ENCODE measurements around the gene CFAP141.
A peak's percentile ranks its signal among the peaks of the same experiment; 100 is the strongest.
"Not testable (repeated sequence)": the region's sequence is repeated elsewhere in the genome, so short reads cannot be mapped to it uniquely, and the experiment has no call there.

The CFAP141 gene

GRCh38 chr1:154206196-154206595 lies at the start of gene CFAP141:
CFAP141 (minus strand) TSS chr1:154206333; CDS start chr1:154206307, 26 bp downstream.
- DNase-seq (ENCODE audit: low spot score): no peak

- no peak for DNase-seq (ENCODE audit: low spot score)
Measured at GRCh38 chr1:154253671-154254070, 47.5 kb upstream of the CFAP141 start.

- no peak for DNase-seq (ENCODE audit: low spot score)
Measured at GRCh38 chr1:154241703-154242351, 35.7 kb upstream of the CFAP141 start.

GRCh38 chr1:154240294-154240833 lies 34.2 kb upstream of the CFAP141 start:
- DNase-seq (ENCODE audit: low spot score): no peak

GRCh38 chr1:154239491-154239890 lies 33.4 kb upstream of the CFAP141 start:
- DNase-seq (ENCODE audit: low spot score): no peak

- no peak for DNase-seq (ENCODE audit: low spot score)
Measured at GRCh38 chr1:154237880-154238506, 31.9 kb upstream of the CFAP141 start.

- no peak for DNase-seq (ENCODE audit: low spot score)
Measured at GRCh38 chr1:154237435-154237834, 31.3 kb upstream of the CFAP141 start.

- no peak for DNase-seq (ENCODE audit: low spot score)
Measured at GRCh38 chr1:154236855-154237254, 30.7 kb upstream of the CFAP141 start.

GRCh38 chr1:154233127-154233526 lies 27.0 kb upstream of the CFAP141 start:
- not testable (repeated sequence) for DNase-seq (ENCODE audit: low spot score)

- not testable (repeated sequence) for DNase-seq (ENCODE audit: low spot score)
Measured at GRCh38 chr1:154231112-154231511, 25.0 kb upstream of the CFAP141 start.

GRCh38 chr1:154225370-154225769 lies 19.2 kb upstream of the CFAP141 start:
- DNase-seq (ENCODE audit: low spot score): no peak

GRCh38 chr1:154223621-154224020 lies 17.5 kb upstream of the CFAP141 start:
- DNase-seq (ENCODE audit: low spot score): no peak

GRCh38 chr1:154222918-154223317 lies 16.8 kb upstream of the CFAP141 start:
- no peak for DNase-seq (ENCODE audit: low spot score)

- DNase-seq (ENCODE audit: low spot score): no peak
Measured at GRCh38 chr1:154222518-154222917, 16.4 kb upstream of the CFAP141 start.

GRCh38 chr1:154221278-154222001 lies 15.3 kb upstream of the CFAP141 start:
- DNase-seq (ENCODE audit: low spot score): peak; percentile 58

- no peak for DNase-seq (ENCODE audit: low spot score)
Measured at GRCh38 chr1:154220970-154221277, 14.8 kb upstream of the CFAP141 start.

- DNase-seq (ENCODE audit: low spot score): peak; percentile 94
Measured at GRCh38 chr1:154220071-154220969, 14.2 kb upstream of the CFAP141 start, which contains the start of gene UBAP2L. UBAP2L (plus strand) TSS chr1:154220955; CDS start chr1:154225124, 4,169 bp downstream.

- no peak for DNase-seq (ENCODE audit: low spot score)
Measured at GRCh38 chr1:154219541-154219940, 13.4 kb upstream of the CFAP141 start.

GRCh38 chr1:154218545-154218944 lies 12.4 kb upstream of the CFAP141 start:
- DNase-seq (ENCODE audit: low spot score): no peak

GRCh38 chr1:154213274-154213673 lies 7.1 kb upstream of the CFAP141 start:
- no peak for DNase-seq (ENCODE audit: low spot score)

GRCh38 chr1:154212083-154212482 lies 6.0 kb upstream of the CFAP141 start:
- DNase-seq (ENCODE audit: low spot score): no peak

Data from germinal center (tissue), 1 donor.